ENCODE results near the gene TENM4.
"Not testable (repeated sequence)": the region's sequence is repeated elsewhere in the genome, so short reads cannot be mapped to it uniquely, and the experiment has no call there.

The TENM4 gene

DNA sequence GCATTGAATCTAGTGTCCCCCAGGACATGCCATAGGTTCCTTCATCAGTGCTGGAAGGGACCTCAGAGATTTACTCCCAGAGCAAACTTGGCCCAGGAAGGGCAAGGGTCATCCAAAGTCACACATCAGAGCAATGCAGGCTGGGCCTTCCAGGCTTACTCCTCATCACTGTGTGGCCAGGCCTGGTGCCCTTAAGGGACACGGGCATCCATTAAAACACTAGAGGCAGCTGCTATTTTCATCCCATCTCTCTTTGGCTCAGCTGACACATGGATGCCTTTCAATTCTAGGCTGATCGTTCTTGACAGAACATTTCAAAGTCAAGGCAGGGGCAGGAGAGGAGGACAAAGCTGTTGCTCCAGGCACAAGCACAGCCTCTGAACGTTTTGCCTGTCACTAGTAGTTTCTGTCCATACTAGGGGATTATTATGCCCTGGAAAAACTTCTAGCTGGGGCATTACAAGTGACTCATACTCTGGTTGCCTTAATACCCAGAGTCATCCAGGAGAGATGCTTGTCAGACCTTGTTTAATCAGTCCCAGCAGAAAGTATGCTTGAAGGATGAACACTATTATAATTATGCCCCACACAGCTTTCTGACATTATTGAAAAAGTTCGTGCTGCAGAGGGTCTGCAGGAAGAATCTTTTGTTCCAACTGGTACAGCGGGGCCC, 240.3 kb downstream of the TENM4 start:
- no peak overlapping the region for H3K4me3 ChIP-seq (ENCODE audit: low read depth, low read length)
- no peak for DNase-seq (ENCODE audit: low read depth)

DNA sequence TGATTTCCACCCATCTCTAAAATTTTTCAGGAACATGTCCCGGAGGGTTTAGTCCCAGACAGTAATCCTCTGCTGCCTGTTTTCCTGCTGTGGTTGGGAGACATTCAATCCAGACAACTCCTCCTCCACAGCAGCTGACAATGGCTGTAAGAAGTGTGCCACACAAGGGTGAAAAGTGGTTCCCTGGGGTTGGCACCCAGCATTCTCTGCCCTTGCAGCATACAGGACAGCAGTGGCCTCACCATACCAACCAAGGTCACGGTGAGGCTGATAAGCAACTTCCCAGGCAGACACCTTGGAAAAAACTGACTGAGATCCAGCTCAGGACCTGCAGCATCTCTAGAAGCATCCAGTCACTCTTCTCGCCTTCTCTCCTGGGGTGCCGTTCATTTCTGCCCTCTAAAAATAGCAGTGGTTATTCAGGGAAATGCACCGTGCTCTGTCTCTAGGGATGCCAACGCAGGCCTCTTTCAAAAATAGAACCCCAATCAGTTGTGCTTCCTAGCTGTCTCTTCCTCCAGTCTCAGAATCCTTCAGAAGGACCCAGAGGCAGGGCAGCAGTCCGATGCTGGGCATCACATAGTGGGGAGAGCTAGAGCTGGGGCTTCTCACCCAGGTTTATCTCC, 241.0 kb downstream of the TENM4 start:
- no peak overlapping the region for H3K4me3 ChIP-seq (ENCODE audit: low read depth, low read length)
- no peak for DNase-seq (ENCODE audit: low read depth)

- H3K4me3 ChIP-seq (ENCODE audit: low read depth, low read length), result no peak overlapping the region
- no peak for DNase-seq (ENCODE audit: low read depth)
Measured at GRCh38 chr11:79198898-79199250, 242.0 kb downstream of the TENM4 start.

GRCh38 chr11:79198203-79198897, 242.5 kb downstream of the TENM4 start:
- no peak for DNase-seq (ENCODE audit: low read depth)

DNA sequence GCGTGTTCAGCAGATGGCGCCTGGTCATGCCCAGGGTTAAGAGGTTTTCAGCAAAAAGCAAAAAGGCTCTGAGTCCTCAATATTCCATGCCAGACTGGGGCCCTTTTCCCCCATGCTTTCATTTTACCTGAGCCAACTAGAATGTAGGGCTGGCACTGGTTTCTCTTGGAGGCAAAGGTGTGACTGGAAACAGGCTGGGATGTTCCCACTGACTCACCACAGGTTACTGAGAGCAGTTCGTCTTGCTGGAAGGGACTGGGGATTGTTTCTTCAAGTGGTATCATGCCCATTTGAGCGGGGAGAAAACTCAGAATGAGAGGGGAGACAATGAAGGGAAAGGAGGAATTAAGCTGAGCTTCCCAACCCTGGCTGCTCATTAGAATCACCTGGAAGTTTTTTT, 243.9 kb downstream of the TENM4 start:
- no peak overlapping the region for H3K4me3 ChIP-seq (ENCODE audit: low read depth, low read length)
- no peak for DNase-seq (ENCODE audit: low read depth)

More at GRCh38 chr11:79198203-79198897, 242.5 kb downstream of the TENM4 start:
- no peak overlapping the region for H3K4me3 ChIP-seq (ENCODE audit: low read depth, low read length)

GRCh38 chr11:79195209-79195608, 245.6 kb downstream of the TENM4 start:
- DNase-seq (ENCODE audit: low read depth), result no peak
- H3K4me3 ChIP-seq (ENCODE audit: low read depth, low read length), result no peak overlapping the region

- no peak for DNase-seq (ENCODE audit: low read depth)
- H3K4me3 ChIP-seq (ENCODE audit: low read depth, low read length), result no peak overlapping the region
Measured at GRCh38 chr11:79193663-79194310, 247.0 kb downstream of the TENM4 start.

DNA sequence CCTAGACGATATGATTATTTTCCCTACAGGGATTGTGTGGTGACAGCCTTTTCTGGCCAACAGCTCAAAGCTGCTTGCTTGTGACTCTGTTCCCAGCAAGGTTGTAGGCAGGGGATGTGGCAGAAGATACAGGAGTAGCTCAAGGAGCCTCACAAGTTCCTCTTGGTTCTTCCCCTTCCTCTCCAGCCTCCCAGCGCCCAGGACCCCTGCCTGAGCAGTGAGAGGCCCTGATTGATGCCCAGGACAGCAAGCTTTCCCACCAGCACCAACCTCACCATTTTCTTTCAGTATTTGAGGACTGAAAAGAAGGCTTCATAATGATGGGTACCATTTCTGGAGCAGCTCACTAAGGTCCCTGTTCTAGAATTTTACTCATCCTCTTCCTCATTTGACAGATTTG, 248.0 kb downstream of the TENM4 start:
- DNase-seq (ENCODE audit: low read depth), result no peak
- no peak overlapping the region for H3K4me3 ChIP-seq (ENCODE audit: low read depth, low read length)

GRCh38 chr11:79191716-79192115, 249.1 kb downstream of the TENM4 start:
- DNase-seq (ENCODE audit: low read depth); H3K4me3 ChIP-seq (ENCODE audit: low read depth, low read length): not testable (repeated sequence)

GRCh38 chr11:79190553-79190952, 250.3 kb downstream of the TENM4 start:
- not testable (repeated sequence) for H3K4me3 ChIP-seq (ENCODE audit: low read depth, low read length); DNase-seq (ENCODE audit: low read depth)

DNA sequence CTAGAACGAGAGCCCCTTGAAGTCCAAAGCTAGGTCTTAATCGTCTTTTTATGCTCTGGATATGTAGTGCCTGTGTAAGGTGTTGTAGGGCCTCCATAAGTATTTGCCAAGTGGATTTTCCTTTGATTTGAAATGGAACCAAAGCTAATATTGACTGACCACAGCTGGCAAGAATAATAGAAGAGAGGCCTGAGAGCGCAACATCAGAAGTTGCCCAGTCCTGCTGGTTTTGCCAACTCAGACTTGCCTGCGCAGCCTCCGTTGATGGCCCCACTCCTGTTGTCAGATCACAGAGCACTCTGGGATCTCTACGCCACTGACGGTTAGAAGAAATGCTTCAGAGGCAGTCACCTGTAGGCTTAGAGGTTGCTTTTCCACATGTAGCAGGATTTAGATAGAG, 251.2 kb downstream of the TENM4 start:
- no peak for DNase-seq (ENCODE audit: low read depth)
- no peak overlapping the region for H3K4me3 ChIP-seq (ENCODE audit: low read depth, low read length)

DNA sequence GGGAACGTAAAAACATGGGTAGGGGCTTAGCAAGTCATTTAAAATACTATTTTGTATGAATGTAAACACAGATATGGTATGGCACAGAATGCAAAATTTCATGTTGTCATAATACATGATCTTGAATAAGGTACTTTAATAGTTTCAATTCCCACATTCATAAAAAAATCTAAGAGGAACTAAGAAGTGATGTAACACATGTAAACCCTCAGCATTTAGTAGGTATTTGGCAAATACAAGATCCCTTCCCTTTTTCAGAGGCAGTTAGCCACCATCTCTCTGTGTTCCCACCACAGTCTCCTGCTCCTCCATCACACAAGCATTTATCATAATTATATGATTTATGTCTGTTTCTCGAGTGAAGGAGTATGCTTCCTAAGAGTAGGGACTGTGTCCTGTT, 251.8 kb downstream of the TENM4 start:
- no peak overlapping the region for H3K4me3 ChIP-seq (ENCODE audit: low read depth, low read length)

DNA sequence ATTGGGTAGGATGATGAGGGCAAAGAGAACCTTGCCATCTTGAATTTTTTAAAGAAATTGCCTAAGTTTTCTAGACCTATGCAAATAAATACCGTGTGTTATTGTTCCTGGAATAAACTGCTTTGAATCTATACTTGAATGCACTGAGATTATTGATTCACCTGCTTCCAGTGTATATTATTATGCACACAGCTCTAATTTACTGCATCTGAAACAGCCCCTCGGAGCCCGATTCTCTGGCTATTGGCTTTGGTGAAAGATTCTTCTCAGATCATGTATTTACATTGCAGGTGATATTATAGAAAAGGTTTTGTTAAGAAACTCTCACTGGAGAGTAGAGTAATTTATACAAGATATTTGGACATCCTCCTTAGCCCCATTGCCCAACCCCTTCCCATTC, 254.2 kb downstream of the TENM4 start:
- no peak overlapping the region for H3K4me3 ChIP-seq (ENCODE audit: low read depth, low read length)

More for the DNA sequence above, 251.8 kb downstream of the TENM4 start:
- no peak for DNase-seq (ENCODE audit: low read depth)

DNA sequence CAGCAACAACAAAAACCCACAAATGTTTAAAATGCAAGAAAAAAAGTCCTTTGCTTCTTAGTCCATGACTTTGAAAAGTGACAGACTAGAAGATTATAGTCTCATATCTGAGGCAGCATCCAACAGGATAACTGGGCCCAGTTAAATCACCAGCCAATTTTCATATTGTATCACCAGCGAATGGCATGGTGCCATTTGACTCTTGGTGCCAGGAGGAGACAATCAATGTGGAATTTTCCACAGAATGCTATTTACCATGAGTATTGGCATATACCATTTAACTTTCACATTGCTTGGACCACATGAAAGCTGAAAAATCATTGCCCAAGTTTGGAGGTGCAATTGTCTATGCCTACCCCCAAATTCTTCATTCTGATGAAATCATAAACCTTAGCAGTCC, 255.5 kb downstream of the TENM4 start:
- H3K4me3 ChIP-seq (ENCODE audit: low read depth, low read length), result no peak overlapping the region
- no peak for DNase-seq (ENCODE audit: low read depth)

More for the DNA sequence above, 254.2 kb downstream of the TENM4 start:
- no peak for DNase-seq (ENCODE audit: low read depth)

GRCh38 chr11:79184285-79184684, 256.5 kb downstream of the TENM4 start:
- no peak overlapping the region for H3K4me3 ChIP-seq (ENCODE audit: low read depth, low read length)
- DNase-seq (ENCODE audit: low read depth), result no peak

- DNase-seq (ENCODE audit: low read depth), result peak; percentile 83
Measured at GRCh38 chr11:79182794-79183193, 258.0 kb downstream of the TENM4 start.

DNA sequence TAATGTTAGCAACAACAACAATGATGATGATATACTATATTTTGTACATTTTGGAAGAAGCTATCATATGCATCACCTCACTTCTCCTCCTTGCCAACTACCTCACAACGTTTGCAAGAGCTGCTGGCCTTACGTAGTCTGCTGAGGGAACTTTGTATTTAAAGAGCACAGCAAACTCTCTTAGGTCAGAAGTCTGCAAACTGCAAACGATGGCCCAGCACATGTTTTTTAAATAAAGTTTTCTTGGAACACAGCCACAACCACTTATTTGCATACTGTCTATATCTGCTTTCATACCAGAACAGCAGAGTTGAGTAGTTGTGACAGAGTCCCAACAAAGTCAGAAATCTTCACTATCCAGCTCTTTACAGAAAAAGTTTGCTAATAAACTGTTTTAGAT, 261.7 kb downstream of the TENM4 start:
- no peak for DNase-seq (ENCODE audit: low read depth)
- H3K4me3 ChIP-seq (ENCODE audit: low read depth, low read length), result no peak overlapping the region

More at GRCh38 chr11:79182794-79183193, 258.0 kb downstream of the TENM4 start:
- no peak overlapping the region for H3K4me3 ChIP-seq (ENCODE audit: low read depth, low read length)

DNA sequence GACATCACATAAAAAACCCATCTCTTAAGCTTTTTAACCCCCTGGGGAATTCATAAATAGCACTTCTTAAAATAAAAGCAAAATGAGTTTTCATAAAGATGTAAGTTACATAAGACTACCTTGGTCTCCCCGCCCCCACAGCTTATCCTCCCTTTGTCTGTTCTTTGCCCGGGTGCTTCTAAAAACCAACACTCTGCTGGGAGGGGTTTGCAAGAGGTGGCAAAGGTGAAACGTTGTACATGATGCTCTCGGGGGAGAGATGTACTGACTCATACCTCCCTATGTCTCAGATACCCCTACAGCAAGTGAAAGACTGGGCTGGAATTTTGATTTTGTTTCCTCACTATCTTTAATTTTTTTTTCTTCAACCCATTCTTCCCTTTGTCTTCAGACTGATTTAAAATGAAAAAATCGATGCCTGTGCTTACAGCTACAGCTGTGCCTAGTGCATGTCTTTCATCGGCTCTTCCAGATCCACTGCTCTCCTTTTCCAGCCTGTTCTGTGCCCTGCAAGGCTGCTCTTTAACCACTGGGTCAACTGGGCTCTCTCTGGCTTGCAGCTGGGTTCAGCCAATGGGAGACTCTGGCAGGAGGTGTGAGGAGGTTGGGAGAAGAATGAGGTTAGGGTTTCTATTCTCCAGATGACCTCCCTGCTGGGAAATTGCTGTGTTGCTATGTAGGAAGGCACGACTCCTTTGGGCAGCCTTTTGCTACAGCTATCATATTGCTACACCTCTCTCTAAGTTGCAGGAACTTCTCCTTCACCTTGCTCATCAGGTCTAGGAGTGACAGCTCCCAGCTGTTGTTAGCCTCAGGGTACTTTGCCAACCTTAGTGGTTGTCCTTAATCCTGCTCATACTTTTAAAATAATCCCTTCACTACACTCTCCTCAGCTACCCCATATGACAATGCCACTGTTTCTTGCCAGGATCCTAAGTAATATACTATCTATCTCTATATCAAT, 266.5 kb downstream of the TENM4 start:
- peak; percentile 70 for DNase-seq (ENCODE audit: low read depth)
- no peak overlapping the region for H3K4me3 ChIP-seq (ENCODE audit: low read depth, low read length)

DNA sequence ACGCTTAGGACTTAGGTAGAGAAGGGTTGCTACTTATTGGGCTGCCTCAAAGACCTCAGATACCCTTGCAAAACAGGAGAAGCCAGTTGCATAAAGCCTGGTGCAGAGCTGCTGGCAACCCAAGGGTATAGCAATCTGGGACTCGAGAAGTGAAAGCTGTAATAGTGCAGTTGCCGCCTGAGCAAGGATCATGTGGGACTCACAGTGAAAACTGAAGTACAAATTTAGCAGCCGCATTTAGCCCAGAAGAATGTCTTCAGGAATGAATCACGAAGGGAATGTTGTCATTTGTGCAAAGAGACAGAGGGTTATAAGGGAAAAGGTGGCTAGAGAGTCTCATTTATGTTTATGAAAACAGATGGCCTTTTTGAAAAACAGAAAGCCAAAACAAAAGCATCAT, 267.2 kb downstream of the TENM4 start:
- peak; percentile 73 for DNase-seq (ENCODE audit: low read depth)
- no peak overlapping the region for H3K4me3 ChIP-seq (ENCODE audit: low read depth, low read length)
